Trophoblast cell (in vitro differentiated cells and primary cell): ENCODE data around the gene MED13L.
A peak's percentile ranks its signal among the peaks of the same experiment; 100 is the strongest.

Experiments used
- DNase-seq, 2 donors: peaks; one replicate each; pipeline ENCODE4 v3.0.0-alpha.2; 2016
- H2AFZ ChIP-seq: 2 replicates; pipeline ENCODE4 v1.6.1; 2013; ENCODE audit warnings: low read length, moderate library complexity, mild to moderate bottlenecking; ENCODE audit not compliant: insufficient read depth, poor library complexity
- H2AK5ac ChIP-seq: 2 replicates; pipeline ENCODE4 v1.6.1; 2013; ENCODE audit warnings: mild to moderate bottlenecking, low read length
- H2BK120ac ChIP-seq: 2 replicates; pipeline ENCODE4 v1.6.1; 2013; ENCODE audit warnings: low read length, mild to moderate bottlenecking, moderate library complexity; ENCODE audit not compliant: insufficient read depth, poor library complexity
- H2BK12ac ChIP-seq: 2 replicates; pipeline ENCODE4 v1.6.1; 2013; ENCODE audit warnings: mild to moderate bottlenecking, low read length, moderate library complexity
- H2BK5ac ChIP-seq: 2 replicates; pipeline ENCODE4 v1.6.1; 2013; ENCODE audit warnings: low read length, low read depth, moderate library complexity, mild to moderate bottlenecking; ENCODE audit not compliant: poor library complexity
- H3K14ac ChIP-seq: 2 replicates; pipeline ENCODE4 v1.6.1; 2013; ENCODE audit warnings: mild to moderate bottlenecking, low read length
- H3K18ac ChIP-seq: 2 replicates; pipeline ENCODE4 v1.6.1; 2013; ENCODE audit warnings: mild to moderate bottlenecking, low read length
- H3K23ac ChIP-seq: 2 replicates; pipeline ENCODE4 v1.6.1; 2013; ENCODE audit warnings: low read length
- H3K27ac ChIP-seq: 2 replicates; pipeline ENCODE4 v1.5.1; 2013; ENCODE audit warnings: low read depth, mild to moderate bottlenecking, inconsistent platforms, low read length, moderate library complexity
- H3K27me3 ChIP-seq: 2 replicates; pipeline ENCODE4 v1.6.1; 2013; ENCODE audit warnings: inconsistent platforms, mild to moderate bottlenecking, low read length, moderate library complexity; ENCODE audit not compliant: insufficient read depth
- H3K36me3 ChIP-seq, 2 experiments: 1 replicate in 1 of 2; 2 replicates in 1 of 2; pipeline ENCODE4 v1.6.1; 2013; ENCODE audit warnings: low read length in 2 of 2, mild to moderate bottlenecking in 2 of 2, moderate library complexity in 1 of 2; ENCODE audit not compliant: insufficient read depth in 2 of 2, control insufficient read depth in 1 of 2
- H3K4ac ChIP-seq: 2 replicates; pipeline ENCODE4 v1.6.1; 2013; ENCODE audit warnings: low read depth, mild to moderate bottlenecking, low read length, moderate library complexity
- H3K4me1 ChIP-seq, 2 experiments: 1 replicate in 1 of 2; 2 replicates in 1 of 2; pipeline ENCODE4 v1.6.1; 2013; ENCODE audit warnings: low read length in 2 of 2, mild to moderate bottlenecking in 2 of 2, moderate library complexity in 1 of 2; ENCODE audit not compliant: insufficient read depth in 2 of 2, control insufficient read depth in 1 of 2
- H3K4me2 ChIP-seq: 2 replicates; pipeline ENCODE4 v1.6.1; 2013; ENCODE audit warnings: inconsistent platforms, mild to moderate bottlenecking, low read length, moderate library complexity
- H3K4me3 ChIP-seq: 2 replicates; pipeline ENCODE4 v1.5.1; 2013; ENCODE audit warnings: mild to moderate bottlenecking, low read depth, low read length, inconsistent platforms
- H3K79me1 ChIP-seq: one replicate; pipeline ENCODE4 v1.6.1; 2013; ENCODE audit warnings: low read length
- H3K79me2 ChIP-seq: 2 replicates; pipeline ENCODE4 v1.6.1; 2013; ENCODE audit warnings: low read length, mild to moderate bottlenecking; ENCODE audit not compliant: control insufficient read depth, insufficient read depth, poor library complexity
- H3K9ac ChIP-seq: 2 replicates; pipeline ENCODE4 v1.6.1; 2013; ENCODE audit warnings: mild to moderate bottlenecking, low read length
- H3K9me3 ChIP-seq: 2 replicates; pipeline ENCODE4 v1.6.1; 2013; ENCODE audit warnings: low read depth, mild to moderate bottlenecking, control low read depth, inconsistent platforms, low read length; ENCODE audit not compliant: insufficient read depth
- H4K12ac ChIP-seq: 2 replicates; pipeline ENCODE4 v1.6.1; 2013; ENCODE audit warnings: low read depth, mild to moderate bottlenecking, low read length, moderate library complexity
- H4K8ac ChIP-seq: 2 replicates; pipeline ENCODE4 v1.6.1; 2013; ENCODE audit warnings: low read depth, mild to moderate bottlenecking, low read length, moderate library complexity
- H4K91ac ChIP-seq: one replicate; pipeline ENCODE4 v1.6.1; 2013; ENCODE audit warnings: low read depth, mild to moderate bottlenecking, low read length, moderate library complexity
- WGBS: extraction: QIAGEN DNeasy Blood & Tissue Kit; methylation state at CpG from one replicate; pipeline ENCODE4 v1.1.7; 2013; ENCODE audit warnings: missing lambda C conversion rate; ENCODE audit not compliant: insufficient read length, insufficient coverage; ENCODE audit errors: extremely low coverage; 5-methylcytosine and 5-hydroxymethylcytosine counted together

Gene MED13L

DNA sequence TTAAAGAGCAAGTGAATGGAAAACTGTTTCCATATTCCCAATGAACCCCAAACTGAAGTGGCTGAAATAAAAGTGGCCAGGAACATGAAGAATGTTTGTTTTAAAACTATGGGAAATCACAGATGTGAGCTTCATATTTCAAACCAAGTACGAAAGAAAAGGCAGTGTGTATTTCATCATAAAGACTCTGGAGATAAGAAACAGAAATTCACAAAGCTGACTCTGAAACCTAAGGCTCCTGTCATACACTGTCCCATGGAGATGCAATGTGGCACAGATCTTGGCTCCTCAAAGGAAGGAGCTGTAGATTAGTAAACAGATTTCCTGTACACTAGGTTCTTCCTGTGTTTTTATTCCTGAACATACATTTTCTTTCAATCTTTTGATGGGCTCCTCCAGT is 304.4 kb downstream of the MED13L start:
- H3K27me3 ChIP-seq = no peaks in the 10 kb centered on the region
- DNase-seq = peak in 1 of 2 donors; percentile 42
- no CpG with 5 or more reads among the region's 1 CpG for WGBS
- H2BK5ac ChIP-seq = no peak overlapping the region
- no peak overlapping the region for H3K18ac ChIP-seq
- H3K79me1 ChIP-seq = no peaks in the 10 kb centered on the region
- no peak overlapping the region for H3K4me3 ChIP-seq
- no peak overlapping the region for H3K9ac ChIP-seq
- H2AFZ ChIP-seq = no peak overlapping the region
- H2AK5ac ChIP-seq = no peak overlapping the region
- no peak overlapping the region for H3K4ac ChIP-seq
- no peak overlapping the region for H3K14ac ChIP-seq
- H3K27ac ChIP-seq = no peak overlapping the region
- H3K36me3 ChIP-seq = peaks cover 14 to 27% of the 10 kb centered on the region in 2 experiments
- H3K23ac ChIP-seq = no peak overlapping the region
- H3K4me2 ChIP-seq = no peak overlapping the region
- H3K4me1 ChIP-seq = no peaks in the 10 kb centered on the region
- no peak overlapping the region for H4K12ac ChIP-seq
- H4K91ac ChIP-seq = no peak overlapping the region
- H2BK12ac ChIP-seq = no peak overlapping the region
- no peaks in the 10 kb centered on the region for H3K9me3 ChIP-seq
- H4K8ac ChIP-seq = no peak overlapping the region
- H3K79me2 ChIP-seq = no peaks in the 10 kb centered on the region
- H2BK120ac ChIP-seq = no peak overlapping the region

DNA sequence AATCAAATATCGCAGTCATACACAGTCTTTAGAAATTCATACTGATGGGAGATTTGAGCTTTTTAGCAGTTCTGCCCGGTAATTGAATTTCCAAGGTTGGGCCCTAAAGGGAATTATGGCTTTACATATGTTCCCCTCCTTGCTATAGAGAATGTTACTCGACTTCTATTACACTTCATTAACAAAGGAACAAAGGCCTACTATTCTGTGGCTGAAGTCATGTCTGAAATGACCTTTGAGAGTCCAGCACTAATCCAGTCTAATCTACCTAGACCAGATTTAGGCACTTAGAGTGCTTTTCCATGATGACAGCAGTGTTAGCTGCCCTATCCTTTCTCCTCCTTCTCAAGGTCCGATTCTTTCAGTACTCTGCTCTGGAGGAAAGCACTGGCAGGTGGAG is 305.3 kb downstream of the MED13L start:
- peaks cover 10 to 29% of the 10 kb centered on the region in 2 experiments for H3K36me3 ChIP-seq
- no CpG with 5 or more reads among the region's 4 CpGs for WGBS
- no peak overlapping the region for H2BK5ac ChIP-seq
- no peak overlapping the region for H3K27ac ChIP-seq
- no peak overlapping the region for H3K4me3 ChIP-seq
- no peaks in the 10 kb centered on the region for H3K9me3 ChIP-seq
- H4K91ac ChIP-seq = no peak overlapping the region
- no peaks in the 10 kb centered on the region for H3K4me1 ChIP-seq
- H3K18ac ChIP-seq = no peak overlapping the region
- H2AFZ ChIP-seq = no peak overlapping the region
- no peak overlapping the region for H3K9ac ChIP-seq
- no peak overlapping the region for H3K14ac ChIP-seq
- H2BK12ac ChIP-seq = no peak overlapping the region
- H4K12ac ChIP-seq = no peak overlapping the region
- no peak for DNase-seq
- H3K79me1 ChIP-seq = no peaks in the 10 kb centered on the region
- H2AK5ac ChIP-seq = no peak overlapping the region
- H3K23ac ChIP-seq = no peak overlapping the region
- no peak overlapping the region for H3K4ac ChIP-seq
- no peak overlapping the region for H4K8ac ChIP-seq
- no peaks in the 10 kb centered on the region for H3K27me3 ChIP-seq
- no peak overlapping the region for H3K4me2 ChIP-seq
- H2BK120ac ChIP-seq = no peak overlapping the region
- no peaks in the 10 kb centered on the region for H3K79me2 ChIP-seq

DNA sequence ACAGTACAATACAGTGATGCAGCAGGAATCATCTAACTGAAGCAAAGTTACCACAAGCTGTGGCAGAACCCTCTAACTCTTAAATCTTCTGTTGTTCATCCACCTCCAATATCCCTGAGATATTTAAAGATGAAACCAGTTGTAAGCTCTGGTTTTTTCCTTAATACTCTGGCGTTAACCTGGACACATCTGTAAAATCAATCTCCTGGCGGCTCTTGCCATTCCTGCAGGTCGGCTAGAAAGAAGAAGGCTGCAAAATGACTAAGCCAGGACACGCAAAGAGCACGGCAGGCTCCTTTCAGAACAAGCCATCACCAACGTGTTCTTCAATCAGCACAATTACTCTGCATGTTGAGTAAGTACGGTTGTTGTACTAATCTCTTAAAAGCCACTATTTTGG is 309.3 kb downstream of the MED13L start:
- no peaks in the 10 kb centered on the region for H3K27me3 ChIP-seq
- H2BK12ac ChIP-seq = no peak overlapping the region
- no peak overlapping the region for H4K8ac ChIP-seq
- no peak overlapping the region for H3K14ac ChIP-seq
- no peak overlapping the region for H3K27ac ChIP-seq
- H3K4ac ChIP-seq = no peak overlapping the region
- H3K4me3 ChIP-seq = no peak overlapping the region
- H2AFZ ChIP-seq = no peak overlapping the region
- no peak overlapping the region for H3K9ac ChIP-seq
- no peak overlapping the region for H2AK5ac ChIP-seq
- no peak overlapping the region for H3K18ac ChIP-seq
- H3K36me3 ChIP-seq = peaks cover 15 to 39% of the 10 kb centered on the region in 2 experiments
- H3K79me1 ChIP-seq = no peaks in the 10 kb centered on the region
- no peaks in the 10 kb centered on the region for H3K9me3 ChIP-seq
- H2BK120ac ChIP-seq = no peak overlapping the region
- no peak overlapping the region for H2BK5ac ChIP-seq
- DNase-seq = no peak
- H4K12ac ChIP-seq = no peak overlapping the region
- no peak overlapping the region for H3K23ac ChIP-seq
- no peak overlapping the region for H4K91ac ChIP-seq
- H3K4me1 ChIP-seq = no peaks in the 10 kb centered on the region
- no peaks in the 10 kb centered on the region for H3K79me2 ChIP-seq
- WGBS = no CpG with 5 or more reads among the region's 7 CpGs
- H3K4me2 ChIP-seq = no peak overlapping the region

DNA sequence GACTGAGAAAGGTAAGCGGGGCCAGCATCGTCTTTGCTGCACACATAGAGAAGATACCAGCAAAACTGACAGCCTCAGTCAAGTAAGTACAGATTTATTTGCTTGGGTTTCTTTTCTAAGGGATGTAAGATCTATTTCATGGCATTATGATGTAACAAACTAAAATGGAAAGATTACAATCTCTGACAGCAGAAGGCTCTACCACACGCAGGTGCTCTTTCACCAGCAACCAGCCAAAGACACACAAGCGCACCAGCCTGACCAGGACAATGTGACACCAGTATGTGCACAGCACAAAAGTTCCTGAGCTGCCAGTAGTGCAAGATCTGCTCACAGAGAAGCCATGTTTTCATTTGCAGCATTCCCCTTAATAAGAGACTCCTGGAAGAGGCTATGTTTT is 311.1 kb downstream of the MED13L start:
- Histone ChIP-seq H2AFZ (no peak overlapping the region), H3K18ac (no peak overlapping the region), H2BK12ac (no peak overlapping the region), H2AK5ac (no peak overlapping the region), H3K4me2 (no peak overlapping the region), H4K12ac (no peak overlapping the region), H4K8ac (no peak overlapping the region), H4K91ac (no peak overlapping the region), H3K14ac (no peak overlapping the region), H3K9me3 (no peaks in the 10 kb centered on the region), H3K27me3 (no peaks in the 10 kb centered on the region), H3K23ac (no peak overlapping the region), H2BK120ac (no peak overlapping the region), H3K4me3 (no peak overlapping the region), H3K27ac (no peak overlapping the region), H3K79me1 (no peaks in the 10 kb centered on the region), H2BK5ac (no peak overlapping the region), H3K79me2 (no peaks in the 10 kb centered on the region), H3K36me3 (peaks cover 18 to 47% of the 10 kb centered on the region in 2 experiments), H3K4me1 (peaks cover 2% of the 10 kb centered on the region in 2 experiments), H3K4ac (no peak overlapping the region), H3K9ac (no peak overlapping the region)
- no CpG with 5 or more reads among the region's 4 CpGs for WGBS
- no peak for DNase-seq
